Stimulated activated CD4-positive, alpha-beta T cell treated with anti-CD3 and anti-CD28 coated beads, Interleukin-4, amount 100 ng/mL, for 4 hours (primary cell): ENCODE measurements around the gene NAALADL2.
"Not testable (repeated sequence)": the region's sequence is repeated elsewhere in the genome, so short reads cannot be mapped to it uniquely, and the experiment has no call there.

Experiments
- DNase-seq, 2 experiments: peaks; one replicate each; pipeline ENCODE4 v3.0.0-alpha.2; 2020

Gene NAALADL2

GRCh38 chr3:175445741-175446140 lies 586.6 kb downstream of the NAALADL2 start:
- DNase-seq: no peak

- DNase-seq: no peak
These were observed 588.4 kb downstream of the NAALADL2 start for GRCh38 chr3:175447521-175447920.

- no peak for DNase-seq
These were observed 594.2 kb downstream of the NAALADL2 start for GRCh38 chr3:175453361-175453760.

- DNase-seq: no peak
These were observed 597.3 kb downstream of the NAALADL2 start for GRCh38 chr3:175456466-175456865.

GRCh38 chr3:175457301-175457700 lies 598.2 kb downstream of the NAALADL2 start:
- no peak for DNase-seq

DNA sequence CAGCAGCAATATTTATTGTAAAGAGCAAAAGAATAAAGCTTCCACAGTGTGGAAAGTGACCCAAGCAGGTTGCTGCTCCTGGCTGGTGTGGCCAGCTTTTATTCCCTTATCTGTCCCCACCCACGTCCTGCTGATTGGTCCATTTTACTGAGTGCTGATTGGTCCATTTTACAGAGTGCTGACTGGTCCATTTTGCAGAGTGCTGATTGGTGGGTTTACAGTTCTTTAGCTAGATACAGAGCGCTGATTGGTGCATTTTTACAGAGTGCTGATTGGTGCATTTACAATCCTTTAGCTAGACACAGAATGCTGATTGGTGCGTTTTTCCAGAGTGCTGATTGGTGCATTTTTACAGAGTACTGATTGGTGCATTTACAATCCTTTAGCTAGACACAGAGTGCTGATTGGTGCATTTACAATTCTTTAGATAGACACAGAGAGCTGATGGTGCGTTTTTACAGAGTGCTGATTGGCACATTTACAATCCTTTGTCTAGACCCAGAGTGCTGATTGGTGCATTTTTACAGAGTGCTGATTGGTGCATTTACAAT lies 601.8 kb downstream of the NAALADL2 start:
- DNase-seq: not testable (repeated sequence)

- DNase-seq: no peak
These were observed 605.2 kb downstream of the NAALADL2 start for GRCh38 chr3:175464362-175464761.

DNA sequence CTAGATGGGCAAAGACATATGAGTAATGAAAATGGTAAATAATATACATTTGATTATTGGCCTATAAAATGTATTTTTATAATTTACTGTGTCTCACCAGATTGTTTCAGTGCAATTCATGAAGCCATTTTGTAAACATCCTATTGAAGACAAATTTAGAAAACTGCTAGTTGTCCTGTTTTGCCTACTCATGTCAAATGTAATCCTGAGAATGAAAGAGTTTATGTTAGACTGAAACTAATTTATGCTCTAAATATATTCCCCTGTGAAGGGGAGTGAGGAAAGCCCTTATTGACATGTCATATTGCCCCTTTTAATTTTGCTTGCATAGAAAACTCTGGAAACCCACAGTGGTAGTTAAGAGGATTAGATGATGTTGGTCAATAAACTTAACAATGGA lies 610.0 kb downstream of the NAALADL2 start:
- no peak for DNase-seq

DNA sequence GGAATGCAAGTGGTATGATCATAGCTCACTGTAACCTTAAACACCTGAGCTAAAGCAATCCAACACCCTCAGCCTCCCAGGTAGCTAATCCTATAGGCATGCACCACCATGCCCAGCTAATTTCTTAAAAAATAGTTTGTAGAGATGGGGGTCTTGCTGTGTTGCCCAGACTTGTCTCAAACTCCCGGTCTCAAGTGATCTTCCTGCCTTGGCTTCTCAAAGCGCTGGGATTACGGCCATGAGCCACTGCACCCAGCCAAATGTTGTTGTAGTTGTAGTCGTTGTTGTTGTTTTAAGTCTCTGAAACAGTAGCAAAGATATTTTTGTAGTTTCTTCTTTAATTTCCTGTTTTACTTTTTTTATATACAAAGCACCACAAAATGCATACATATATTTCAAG lies 616.6 kb downstream of the NAALADL2 start:
- no peak for DNase-seq

DNA sequence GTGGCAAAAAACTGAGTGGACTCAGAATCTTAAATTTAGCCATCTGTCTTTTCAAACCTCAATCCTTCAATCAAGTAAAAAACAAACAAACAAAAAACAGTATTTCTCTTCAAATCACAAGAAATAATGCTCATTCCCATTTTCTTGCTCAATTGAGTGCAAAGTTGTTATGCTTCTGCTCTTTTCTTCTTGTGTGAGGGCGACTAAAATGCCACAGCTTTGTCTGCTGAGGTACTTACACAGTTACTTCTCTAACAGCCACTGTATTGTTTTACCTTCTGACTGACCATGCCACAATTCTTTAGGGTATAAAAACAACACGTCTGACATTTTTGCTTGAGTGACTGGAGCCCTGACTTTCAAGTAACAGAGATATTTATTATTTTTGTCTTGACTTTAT lies 617.4 kb downstream of the NAALADL2 start:
- DNase-seq: no peak

- DNase-seq: no peak
These were observed 618.6 kb downstream of the NAALADL2 start for GRCh38 chr3:175477651-175478224.

DNA sequence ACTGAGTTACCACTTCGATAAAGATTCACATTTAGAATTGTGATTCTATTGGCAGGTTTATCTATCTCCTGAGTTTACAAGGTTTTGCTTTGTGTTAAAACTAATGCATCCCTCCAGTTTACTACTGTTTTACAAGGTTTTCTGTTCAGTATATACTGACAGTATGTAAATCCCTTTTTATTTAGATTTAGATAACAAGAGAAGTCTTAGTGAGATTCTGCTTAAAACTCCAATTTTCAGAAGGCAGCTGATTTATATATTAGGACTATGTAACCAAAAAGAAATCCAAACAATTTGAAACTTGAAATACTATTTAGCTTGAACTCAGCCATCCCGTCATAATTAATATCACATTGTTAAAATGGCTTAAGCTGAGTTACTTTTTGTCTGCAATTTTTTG lies 619.2 kb downstream of the NAALADL2 start:
- no peak for DNase-seq

GRCh38 chr3:175479175-175479574 lies 620.0 kb downstream of the NAALADL2 start:
- no peak for DNase-seq

DNA sequence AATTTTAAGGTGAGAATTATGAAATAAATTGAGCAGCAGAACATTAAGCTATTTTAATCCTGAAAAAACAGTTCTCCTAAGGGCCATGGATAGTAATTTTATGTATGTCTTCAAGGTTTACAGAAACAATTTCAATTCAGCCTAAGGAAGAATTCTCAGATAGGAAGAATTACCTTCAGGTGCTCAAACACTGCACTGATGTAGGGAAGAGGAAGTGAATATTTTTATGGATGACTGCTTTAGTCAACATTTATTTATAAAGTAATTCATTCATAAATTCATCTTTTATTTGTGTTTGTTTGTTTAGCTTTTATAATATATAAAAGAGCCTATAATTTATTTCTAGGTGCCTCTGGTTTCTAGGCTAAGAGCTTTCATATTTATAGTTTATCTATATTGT lies 620.7 kb downstream of the NAALADL2 start:
- no peak for DNase-seq

DNA sequence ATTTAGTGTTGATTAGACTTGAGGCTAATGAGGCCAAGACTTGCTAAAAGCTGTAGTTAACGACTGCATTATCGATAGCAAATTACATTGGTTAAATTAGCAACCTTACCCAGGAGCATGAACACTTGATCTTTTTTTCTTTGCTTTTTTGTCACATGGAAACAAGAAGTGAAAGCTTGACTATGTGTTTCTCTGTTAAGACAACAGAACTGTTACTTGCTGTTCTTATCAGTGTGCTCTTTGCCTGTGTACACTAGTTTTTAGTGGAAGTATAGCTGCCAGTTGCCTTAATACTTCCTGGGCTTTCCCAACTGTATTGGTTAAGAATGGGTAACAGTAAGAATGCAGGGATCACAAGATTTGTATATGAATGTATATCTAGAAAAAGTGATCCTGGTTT lies 625.5 kb downstream of the NAALADL2 start:
- no peak for DNase-seq

- DNase-seq: no peak
These were observed 626.3 kb downstream of the NAALADL2 start for GRCh38 chr3:175485436-175485835.

- no peak for DNase-seq
These were observed 627.1 kb downstream of the NAALADL2 start for GRCh38 chr3:175486255-175486654.

DNA sequence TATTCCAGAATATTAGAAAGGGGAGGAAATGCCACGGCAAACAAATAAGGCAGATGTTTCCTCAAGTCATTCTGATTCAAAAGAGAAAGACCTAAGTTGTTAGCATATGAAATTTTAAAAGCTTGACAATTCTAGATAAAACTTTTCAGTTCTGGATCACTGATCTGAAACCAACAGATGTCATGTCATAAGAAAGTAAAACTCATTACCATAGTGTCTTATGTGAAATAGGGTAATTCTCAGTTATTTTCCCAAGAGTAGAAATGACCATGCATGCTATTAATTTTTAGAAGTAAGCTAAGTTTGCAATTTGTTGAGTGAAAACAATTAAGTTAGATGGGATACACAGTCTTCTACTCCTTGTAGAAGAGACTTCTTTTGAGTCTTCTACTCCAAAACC lies 630.3 kb downstream of the NAALADL2 start:
- no peak for DNase-seq

GRCh38 chr3:175493301-175493700 lies 634.2 kb downstream of the NAALADL2 start:
- DNase-seq: no peak

- DNase-seq: no peak
These were observed 636.2 kb downstream of the NAALADL2 start for GRCh38 chr3:175495331-175495730.

GRCh38 chr3:175502155-175502554 lies 643.0 kb downstream of the NAALADL2 start:
- DNase-seq: no peak

- DNase-seq: no peak
These were observed 652.2 kb downstream of the NAALADL2 start for GRCh38 chr3:175511219-175511785.

- no peak for DNase-seq
These were observed 653.6 kb downstream of the NAALADL2 start for GRCh38 chr3:175512700-175513099.

- DNase-seq: no peak
These were observed 659.3 kb downstream of the NAALADL2 start for GRCh38 chr3:175518459-175518858.

- DNase-seq: no peak
These were observed 662.3 kb downstream of the NAALADL2 start for GRCh38 chr3:175521406-175521805.
